GM12872 (cell line): ENCODE data around the gene GNA12.

ENCODE experiments used
- CTCF ChIP-seq: IDR thresholded peaks from 3 replicates; pipeline ENCODE4 v1.5.1; 2011; ENCODE audit warnings: low read depth, mild to moderate bottlenecking, low read length, moderate library complexity; ENCODE audit not compliant: insufficient read depth

Gene GNA12

GRCh38 chr7:2843191-2843685 lies 870 bp downstream of the GNA12 start:
- no peak for TF ChIP-seq CTCF

- TF ChIP-seq CTCF = no peak
Observed at GRCh38 chr7:2841907-2842306, 2.2 kb downstream of the GNA12 start.

DNA sequence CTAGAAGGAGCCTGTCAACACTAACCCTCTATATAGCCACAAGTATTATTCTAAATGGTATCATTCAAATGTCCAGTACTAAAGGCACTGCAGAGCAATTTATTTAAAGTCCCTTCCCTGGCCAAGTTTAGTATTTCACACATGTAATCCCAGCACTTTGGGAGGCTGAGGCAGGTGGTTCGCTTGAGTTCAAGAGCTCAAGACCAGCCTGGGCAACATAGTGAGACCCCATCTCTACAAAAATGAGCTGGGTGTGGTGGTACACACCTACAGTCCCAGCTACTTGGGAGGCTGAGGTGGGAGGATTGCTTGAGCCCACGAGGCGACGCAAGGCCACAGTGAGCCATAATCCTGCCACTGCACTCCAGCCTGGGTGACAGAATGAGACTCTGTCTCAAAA lies 3.6 kb downstream of the GNA12 start:
- TF ChIP-seq CTCF = no peak

GRCh38 chr7:2838873-2839578 lies 5.1 kb downstream of the GNA12 start:
- TF ChIP-seq CTCF = no peak

DNA sequence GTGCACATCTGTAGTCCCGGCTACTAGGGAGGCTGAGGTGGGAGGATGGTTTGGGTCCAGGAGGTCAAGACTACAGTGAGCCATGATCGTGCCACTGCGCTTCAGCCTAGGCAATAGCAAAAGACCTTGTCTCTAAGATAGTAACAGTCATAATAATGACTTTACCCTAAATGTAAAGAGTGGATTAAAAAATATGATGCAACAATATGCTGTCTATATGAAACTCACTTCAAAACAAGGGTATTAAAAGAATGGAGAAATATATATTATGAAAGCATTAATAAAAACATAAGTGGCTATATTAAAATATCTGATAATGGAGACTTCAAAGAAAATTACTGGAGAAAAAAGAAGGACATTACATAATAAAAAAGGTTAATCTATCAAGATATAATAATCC lies 5.7 kb downstream of the GNA12 start:
- no peak for TF ChIP-seq CTCF

GRCh38 chr7:2837496-2837895 lies 6.6 kb downstream of the GNA12 start:
- no peak for TF ChIP-seq CTCF

- TF ChIP-seq CTCF = no peak
Observed at GRCh38 chr7:2834748-2835441, 9.2 kb downstream of the GNA12 start.
